ENCODE measurements around the gene CRACDL. TPM values are rescaled to one million over a fixed set of nuclear protein-coding genes. Genes with fewer than 3 reads are reported as not detected.
A peak's percentile ranks its signal among the peaks of the same experiment; 100 is the strongest.

Gene CRACDL
- total RNA-seq, 1 donor = not detected

- TF ChIP-seq CTCF (IDR thresholded peaks at IDR 0.05; ENCODE audit: extremely low read depth, low read depth, low read length) = no peak
- no peak for DNase-seq (ENCODE audit: insufficient read length, low spot score, missing footprints)
- Histone ChIP-seq H3K36me3 (ENCODE audit: insufficient read depth, low read length) (no peaks in the 10 kb centered on the region), H3K9me3 (ENCODE audit: low read depth, low read length) (no peaks in the 10 kb centered on the region), H3K79me2 (ENCODE audit: insufficient read depth, low read length) (no peaks in the 10 kb centered on the region), H4K20me1 (ENCODE audit: insufficient read depth, low read length) (no peaks in the 10 kb centered on the region), H3K4me1 (ENCODE audit: insufficient read depth, low read length) (no peaks in the 10 kb centered on the region), H3K4me2 (ENCODE audit: insufficient read depth, low read length) (no peak overlapping the region), H3K27ac (ENCODE audit: low read depth, low read length) (no peak overlapping the region), H2AFZ (ENCODE audit: low read length) (no peak overlapping the region), H3K4me3 (ENCODE audit: insufficient read depth, low read length) (no peak overlapping the region), H3K27me3 (ENCODE audit: insufficient read depth, low read length) (peaks cover 42% of the 10 kb centered on the region)
Measured at GRCh38 chr2:98824256-98825019, 111.6 kb downstream of the CRACDL start.

GRCh38 chr2:98823196-98824170, 112.5 kb downstream of the CRACDL start:
- DNase-seq (ENCODE audit: insufficient read length, low spot score, missing footprints) = no peak
- no peak overlapping the region for H2AFZ ChIP-seq (ENCODE audit: low read length)
- H3K4me1 ChIP-seq (ENCODE audit: insufficient read depth, low read length) = no peaks in the 10 kb centered on the region
- no peaks in the 10 kb centered on the region for H3K79me2 ChIP-seq (ENCODE audit: insufficient read depth, low read length)
- peaks cover 39% of the 10 kb centered on the region for H3K27me3 ChIP-seq (ENCODE audit: insufficient read depth, low read length)
- no peaks in the 10 kb centered on the region for H4K20me1 ChIP-seq (ENCODE audit: insufficient read depth, low read length)
- H3K4me2 ChIP-seq (ENCODE audit: insufficient read depth, low read length) = no peak overlapping the region
- no peaks in the 10 kb centered on the region for H3K36me3 ChIP-seq (ENCODE audit: insufficient read depth, low read length)
- no peak overlapping the region for H3K27ac ChIP-seq (ENCODE audit: low read depth, low read length)
- H3K4me3 ChIP-seq (ENCODE audit: insufficient read depth, low read length) = no peak overlapping the region
- no peak for TF ChIP-seq CTCF (IDR thresholded peaks at IDR 0.05; ENCODE audit: extremely low read depth, low read depth, low read length)
- H3K9me3 ChIP-seq (ENCODE audit: low read depth, low read length) = no peaks in the 10 kb centered on the region

GRCh38 chr2:98822301-98823164, 113.5 kb downstream of the CRACDL start:
- peaks cover 39% of the 10 kb centered on the region for H3K27me3 ChIP-seq (ENCODE audit: insufficient read depth, low read length)
- H3K4me3 ChIP-seq (ENCODE audit: insufficient read depth, low read length) = no peak overlapping the region
- H3K4me2 ChIP-seq (ENCODE audit: insufficient read depth, low read length) = no peak overlapping the region

More at GRCh38 chr2:98822301-98823164, 113.5 kb downstream of the CRACDL start:
- no peaks in the 10 kb centered on the region for H4K20me1 ChIP-seq (ENCODE audit: insufficient read depth, low read length)
- no peak overlapping the region for H3K27ac ChIP-seq (ENCODE audit: low read depth, low read length)
- H3K79me2 ChIP-seq (ENCODE audit: insufficient read depth, low read length) = no peaks in the 10 kb centered on the region
- H2AFZ ChIP-seq (ENCODE audit: low read length) = no peak overlapping the region
- peak; percentile 89 for DNase-seq (ENCODE audit: insufficient read length, low spot score, missing footprints)
- no peaks in the 10 kb centered on the region for H3K4me1 ChIP-seq (ENCODE audit: insufficient read depth, low read length)
- no peaks in the 10 kb centered on the region for H3K36me3 ChIP-seq (ENCODE audit: insufficient read depth, low read length)
- TF ChIP-seq CTCF (IDR thresholded peaks at IDR 0.05; ENCODE audit: extremely low read depth, low read depth, low read length) = no peak
- no peaks in the 10 kb centered on the region for H3K9me3 ChIP-seq (ENCODE audit: low read depth, low read length)

Measured in osteoblast (primary cell).